ENCODE data around the gene CDKN1A. TPM values are rescaled to one million over a fixed set of nuclear protein-coding genes. Genes with fewer than 3 reads are reported as not detected.

Gene CDKN1A
- total and polyA plus RNA-seq, 9 of the 15 experiments (the other 6 are each of a cell fraction or from before 2014, with no cell fraction given): 0.25 to 8.1 (median 5.1) TPM

DNA sequence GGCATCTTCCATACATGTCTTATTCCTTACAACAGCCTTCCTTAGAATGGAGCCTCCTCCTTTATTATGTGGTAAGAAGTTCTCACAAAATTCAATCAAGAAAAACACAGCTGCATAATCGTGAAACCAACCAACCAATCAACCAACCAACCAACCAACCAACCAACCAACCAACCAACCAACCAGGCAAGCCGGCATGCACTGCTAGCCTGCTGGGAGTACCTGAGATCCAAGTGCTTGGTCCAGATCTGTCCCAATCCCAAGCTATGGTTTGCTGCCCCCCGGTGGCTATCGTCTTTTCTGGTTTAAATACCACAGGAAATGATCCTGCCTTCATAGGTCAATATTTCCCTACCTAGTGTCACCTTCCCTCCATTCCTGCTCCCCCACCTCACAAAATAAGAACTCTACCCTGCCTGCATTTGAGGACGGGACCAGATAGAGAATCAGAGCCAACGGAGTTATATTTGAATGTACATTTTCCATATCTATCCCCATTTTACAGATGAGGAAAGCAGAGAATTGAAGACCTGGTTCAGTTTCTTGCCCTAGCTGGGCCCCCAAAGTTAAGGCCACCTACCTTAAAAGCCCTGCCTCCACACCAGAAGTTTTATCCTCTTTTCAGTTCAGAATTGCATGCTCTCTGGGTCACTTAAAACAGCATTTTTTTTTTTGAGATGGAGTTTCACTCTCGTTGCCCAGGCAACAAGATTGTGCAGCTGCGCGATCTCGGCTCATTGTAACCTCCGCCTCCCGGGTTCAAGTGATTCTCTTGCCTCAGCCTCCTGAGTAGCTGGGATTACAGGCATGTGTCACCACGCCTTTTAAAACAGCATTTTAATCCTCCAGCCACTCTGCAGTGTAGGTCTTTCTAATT lies 46.2 kb downstream of the CDKN1A start (continued):
- TF ChIP-seq ZSCAN29 (IDR thresholded peaks at IDR 0.05) (no peak), ZNF12 (CRISPR knock-in tag; IDR thresholded peaks at IDR 0.05) (no peak), RB1 (IDR thresholded peaks at IDR 0.05; ENCODE audit: low read depth) (0 out of 2 replicates have a peak, but pooled peaks have one; percentile 40), ERF (CRISPR knock-in tag; IDR thresholded peaks at IDR 0.05) (no peak), ZFP36 (IDR thresholded peaks at IDR 0.05; ENCODE audit: low read depth, low read length, partially characterized antibody) (no peak), ZNF785 (CRISPR knock-in tag; IDR thresholded peaks at IDR 0.05) (no peak)
- TF ChIP-seq, protein P1, sequence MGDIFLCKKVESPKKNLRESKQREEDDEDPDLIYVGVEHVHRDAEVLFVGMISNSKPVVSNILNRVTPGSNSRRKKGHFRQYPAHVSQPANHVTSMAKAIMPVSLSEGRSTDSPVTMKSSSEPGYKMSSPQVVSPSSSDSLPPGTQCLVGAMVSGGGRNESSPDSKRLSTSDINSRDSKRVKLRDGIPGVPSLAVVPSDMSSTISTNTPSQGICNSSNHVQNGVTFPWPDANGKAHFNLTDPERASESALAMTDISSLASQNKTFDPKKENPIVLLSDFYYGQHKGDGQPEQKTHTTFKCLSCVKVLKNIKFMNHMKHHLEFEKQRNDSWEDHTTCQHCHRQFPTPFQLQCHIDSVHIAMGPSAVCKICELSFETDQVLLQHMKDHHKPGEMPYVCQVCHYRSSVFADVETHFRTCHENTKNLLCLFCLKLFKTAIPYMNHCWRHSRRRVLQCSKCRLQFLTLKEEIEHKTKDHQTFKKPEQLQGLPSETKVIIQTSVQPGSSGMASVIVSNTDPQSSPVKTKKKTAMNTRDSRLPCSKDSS (IDR thresholded peaks at IDR 0.05; ENCODE audit: low read depth, partially characterized antibody): no peak
- TF ChIP-seq, protein P2, sequence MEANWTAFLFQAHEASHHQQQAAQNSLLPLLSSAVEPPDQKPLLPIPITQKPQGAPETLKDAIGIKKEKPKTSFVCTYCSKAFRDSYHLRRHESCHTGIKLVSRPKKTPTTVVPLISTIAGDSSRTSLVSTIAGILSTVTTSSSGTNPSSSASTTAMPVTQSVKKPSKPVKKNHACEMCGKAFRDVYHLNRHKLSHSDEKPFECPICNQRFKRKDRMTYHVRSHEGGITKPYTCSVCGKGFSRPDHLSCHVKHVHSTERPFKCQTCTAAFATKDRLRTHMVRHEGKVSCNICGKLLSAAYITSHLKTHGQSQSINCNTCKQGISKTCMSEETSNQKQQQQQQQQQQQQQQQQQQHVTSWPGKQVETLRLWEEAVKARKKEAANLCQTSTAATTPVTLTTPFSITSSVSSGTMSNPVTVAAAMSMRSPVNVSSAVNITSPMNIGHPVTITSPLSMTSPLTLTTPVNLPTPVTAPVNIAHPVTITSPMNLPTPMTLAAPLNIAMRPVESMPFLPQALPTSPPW (CRISPR knock-in tag; IDR thresholded peaks at IDR 0.05): no peak
- TF ChIP-seq, protein P3, sequence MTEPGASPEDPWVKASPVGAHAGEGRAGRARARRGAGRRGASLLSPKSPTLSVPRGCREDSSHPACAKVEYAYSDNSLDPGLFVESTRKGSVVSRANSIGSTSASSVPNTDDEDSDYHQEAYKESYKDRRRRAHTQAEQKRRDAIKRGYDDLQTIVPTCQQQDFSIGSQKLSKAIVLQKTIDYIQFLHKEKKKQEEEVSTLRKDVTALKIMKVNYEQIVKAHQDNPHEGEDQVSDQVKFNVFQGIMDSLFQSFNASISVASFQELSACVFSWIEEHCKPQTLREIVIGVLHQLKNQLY (CRISPR knock-in tag; conservative IDR thresholded peaks at IDR 0.05): no peak
- TF ChIP-seq, protein P4, sequence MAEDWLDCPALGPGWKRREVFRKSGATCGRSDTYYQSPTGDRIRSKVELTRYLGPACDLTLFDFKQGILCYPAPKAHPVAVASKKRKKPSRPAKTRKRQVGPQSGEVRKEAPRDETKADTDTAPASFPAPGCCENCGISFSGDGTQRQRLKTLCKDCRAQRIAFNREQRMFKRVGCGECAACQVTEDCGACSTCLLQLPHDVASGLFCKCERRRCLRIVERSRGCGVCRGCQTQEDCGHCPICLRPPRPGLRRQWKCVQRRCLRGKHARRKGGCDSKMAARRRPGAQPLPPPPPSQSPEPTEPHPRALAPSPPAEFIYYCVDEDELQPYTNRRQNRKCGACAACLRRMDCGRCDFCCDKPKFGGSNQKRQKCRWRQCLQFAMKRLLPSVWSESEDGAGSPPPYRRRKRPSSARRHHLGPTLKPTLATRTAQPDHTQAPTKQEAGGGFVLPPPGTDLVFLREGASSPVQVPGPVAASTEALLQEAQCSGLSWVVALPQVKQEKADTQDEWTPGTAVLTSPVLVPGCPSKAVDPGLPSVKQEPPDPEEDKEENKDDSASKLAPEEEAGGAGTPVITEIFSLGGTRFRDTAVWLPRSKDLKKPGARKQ (CRISPR knock-in tag; IDR thresholded peaks at IDR 0.05): no peak
- TF ChIP-seq, protein P5, sequence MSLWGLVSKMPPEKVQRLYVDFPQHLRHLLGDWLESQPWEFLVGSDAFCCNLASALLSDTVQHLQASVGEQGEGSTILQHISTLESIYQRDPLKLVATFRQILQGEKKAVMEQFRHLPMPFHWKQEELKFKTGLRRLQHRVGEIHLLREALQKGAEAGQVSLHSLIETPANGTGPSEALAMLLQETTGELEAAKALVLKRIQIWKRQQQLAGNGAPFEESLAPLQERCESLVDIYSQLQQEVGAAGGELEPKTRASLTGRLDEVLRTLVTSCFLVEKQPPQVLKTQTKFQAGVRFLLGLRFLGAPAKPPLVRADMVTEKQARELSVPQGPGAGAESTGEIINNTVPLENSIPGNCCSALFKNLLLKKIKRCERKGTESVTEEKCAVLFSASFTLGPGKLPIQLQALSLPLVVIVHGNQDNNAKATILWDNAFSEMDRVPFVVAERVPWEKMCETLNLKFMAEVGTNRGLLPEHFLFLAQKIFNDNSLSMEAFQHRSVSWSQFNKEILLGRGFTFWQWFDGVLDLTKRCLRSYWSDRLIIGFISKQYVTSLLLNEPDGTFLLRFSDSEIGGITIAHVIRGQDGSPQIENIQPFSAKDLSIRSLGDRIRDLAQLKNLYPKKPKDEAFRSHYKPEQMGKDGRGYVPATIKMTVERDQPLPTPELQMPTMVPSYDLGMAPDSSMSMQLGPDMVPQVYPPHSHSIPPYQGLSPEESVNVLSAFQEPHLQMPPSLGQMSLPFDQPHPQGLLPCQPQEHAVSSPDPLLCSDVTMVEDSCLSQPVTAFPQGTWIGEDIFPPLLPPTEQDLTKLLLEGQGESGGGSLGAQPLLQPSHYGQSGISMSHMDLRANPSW (CRISPR knock-in tag; IDR thresholded peaks at IDR 0.05): no peak
- TF ChIP-seq, protein P6, sequence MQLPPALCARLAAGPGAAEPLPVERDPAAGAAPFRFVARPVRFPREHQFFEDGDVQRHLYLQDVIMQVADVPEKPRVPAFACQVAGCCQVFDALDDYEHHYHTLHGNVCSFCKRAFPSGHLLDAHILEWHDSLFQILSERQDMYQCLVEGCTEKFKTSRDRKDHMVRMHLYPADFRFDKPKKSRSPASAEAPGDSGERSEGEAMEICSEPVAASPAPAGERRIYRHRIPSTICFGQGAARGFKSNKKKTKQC (CRISPR knock-in tag; IDR thresholded peaks at IDR 0.05): no peak
- TF ChIP-seq, protein P7, sequence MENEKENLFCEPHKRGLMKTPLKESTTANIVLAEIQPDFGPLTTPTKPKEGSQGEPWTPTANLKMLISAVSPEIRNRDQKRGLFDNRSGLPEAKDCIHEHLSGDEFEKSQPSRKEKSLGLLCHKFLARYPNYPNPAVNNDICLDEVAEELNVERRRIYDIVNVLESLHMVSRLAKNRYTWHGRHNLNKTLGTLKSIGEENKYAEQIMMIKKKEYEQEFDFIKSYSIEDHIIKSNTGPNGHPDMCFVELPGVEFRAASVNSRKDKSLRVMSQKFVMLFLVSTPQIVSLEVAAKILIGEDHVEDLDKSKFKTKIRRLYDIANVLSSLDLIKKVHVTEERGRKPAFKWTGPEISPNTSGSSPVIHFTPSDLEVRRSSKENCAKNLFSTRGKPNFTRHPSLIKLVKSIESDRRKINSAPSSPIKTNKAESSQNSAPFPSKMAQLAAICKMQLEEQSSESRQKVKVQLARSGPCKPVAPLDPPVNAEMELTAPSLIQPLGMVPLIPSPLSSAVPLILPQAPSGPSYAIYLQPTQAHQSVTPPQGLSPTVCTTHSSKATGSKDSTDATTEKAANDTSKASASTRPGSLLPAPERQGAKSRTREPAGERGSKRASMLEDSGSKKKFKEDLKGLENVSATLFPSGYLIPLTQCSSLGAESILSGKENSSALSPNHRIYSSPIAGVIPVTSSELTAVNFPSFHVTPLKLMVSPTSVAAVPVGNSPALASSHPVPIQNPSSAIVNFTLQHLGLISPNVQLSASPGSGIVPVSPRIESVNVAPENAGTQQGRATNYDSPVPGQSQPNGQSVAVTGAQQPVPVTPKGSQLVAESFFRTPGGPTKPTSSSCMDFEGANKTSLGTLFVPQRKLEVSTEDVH (IDR thresholded peaks at IDR 0.05; ENCODE audit: low read depth, partially characterized antibody): no peak
- TF ChIP-seq, protein P8, sequence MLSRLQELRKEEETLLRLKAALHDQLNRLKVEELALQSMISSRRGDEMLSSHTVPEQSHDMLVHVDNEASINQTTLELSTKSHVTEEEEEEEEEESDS (CRISPR knock-in tag; IDR thresholded peaks at IDR 0.05): no peak

Measured in K562 (cell line).